ENCODE data around the gene MAP3K10.

MAP3K10 gene

GRCh38 chr19:40163541-40164129 is 27.6 kb upstream of the MAP3K10 start:
- TF ChIP-seq, protein P1, sequence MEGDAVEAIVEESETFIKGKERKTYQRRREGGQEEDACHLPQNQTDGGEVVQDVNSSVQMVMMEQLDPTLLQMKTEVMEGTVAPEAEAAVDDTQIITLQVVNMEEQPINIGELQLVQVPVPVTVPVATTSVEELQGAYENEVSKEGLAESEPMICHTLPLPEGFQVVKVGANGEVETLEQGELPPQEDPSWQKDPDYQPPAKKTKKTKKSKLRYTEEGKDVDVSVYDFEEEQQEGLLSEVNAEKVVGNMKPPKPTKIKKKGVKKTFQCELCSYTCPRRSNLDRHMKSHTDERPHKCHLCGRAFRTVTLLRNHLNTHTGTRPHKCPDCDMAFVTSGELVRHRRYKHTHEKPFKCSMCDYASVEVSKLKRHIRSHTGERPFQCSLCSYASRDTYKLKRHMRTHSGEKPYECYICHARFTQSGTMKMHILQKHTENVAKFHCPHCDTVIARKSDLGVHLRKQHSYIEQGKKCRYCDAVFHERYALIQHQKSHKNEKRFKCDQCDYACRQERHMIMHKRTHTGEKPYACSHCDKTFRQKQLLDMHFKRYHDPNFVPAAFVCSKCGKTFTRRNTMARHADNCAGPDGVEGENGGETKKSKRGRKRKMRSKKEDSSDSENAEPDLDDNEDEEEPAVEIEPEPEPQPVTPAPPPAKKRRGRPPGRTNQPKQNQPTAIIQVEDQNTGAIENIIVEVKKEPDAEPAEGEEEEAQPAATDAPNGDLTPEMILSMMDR (IDR thresholded peaks at IDR 0.05): no peak

DNA sequence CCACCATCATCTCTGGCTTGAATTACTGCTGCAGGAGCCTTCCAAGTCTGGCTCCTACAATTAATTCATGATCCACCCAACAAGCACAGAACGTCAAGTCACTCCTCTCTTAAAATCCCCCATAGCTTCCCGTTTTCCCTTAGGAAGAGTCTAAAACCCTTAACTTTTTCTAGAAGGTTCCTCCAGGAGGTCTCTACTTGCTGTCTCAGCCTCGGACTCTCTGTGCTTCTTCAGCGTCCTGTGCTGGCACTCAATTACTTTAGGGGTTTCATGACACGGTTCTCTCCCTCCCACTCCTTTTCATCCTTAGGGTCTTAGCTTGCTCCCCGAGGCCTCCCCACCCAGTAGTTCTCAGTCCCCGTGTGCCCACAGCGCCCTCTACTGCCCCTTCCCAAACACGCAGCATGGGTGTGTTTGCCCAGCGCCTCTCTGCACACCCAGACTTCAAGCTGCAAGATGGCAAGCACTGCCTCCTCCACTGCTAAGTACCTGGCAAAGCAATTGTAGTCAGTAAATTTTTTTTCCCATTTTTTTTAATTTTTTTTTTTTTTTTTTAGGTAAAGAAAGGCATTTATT is 25.8 kb upstream of the MAP3K10 start:
- TF ChIP-seq, protein P1 (IDR thresholded peaks at IDR 0.05): peak; percentile 46

- TF ChIP-seq, protein P1 (IDR thresholded peaks at IDR 0.05): no peak
These were observed 17.1 kb upstream of the MAP3K10 start for GRCh38 chr19:40174092-40174491.

- TF ChIP-seq, protein P1 (IDR thresholded peaks at IDR 0.05): no peak
These were observed 15.4 kb upstream of the MAP3K10 start for GRCh38 chr19:40175820-40176219.

DNA sequence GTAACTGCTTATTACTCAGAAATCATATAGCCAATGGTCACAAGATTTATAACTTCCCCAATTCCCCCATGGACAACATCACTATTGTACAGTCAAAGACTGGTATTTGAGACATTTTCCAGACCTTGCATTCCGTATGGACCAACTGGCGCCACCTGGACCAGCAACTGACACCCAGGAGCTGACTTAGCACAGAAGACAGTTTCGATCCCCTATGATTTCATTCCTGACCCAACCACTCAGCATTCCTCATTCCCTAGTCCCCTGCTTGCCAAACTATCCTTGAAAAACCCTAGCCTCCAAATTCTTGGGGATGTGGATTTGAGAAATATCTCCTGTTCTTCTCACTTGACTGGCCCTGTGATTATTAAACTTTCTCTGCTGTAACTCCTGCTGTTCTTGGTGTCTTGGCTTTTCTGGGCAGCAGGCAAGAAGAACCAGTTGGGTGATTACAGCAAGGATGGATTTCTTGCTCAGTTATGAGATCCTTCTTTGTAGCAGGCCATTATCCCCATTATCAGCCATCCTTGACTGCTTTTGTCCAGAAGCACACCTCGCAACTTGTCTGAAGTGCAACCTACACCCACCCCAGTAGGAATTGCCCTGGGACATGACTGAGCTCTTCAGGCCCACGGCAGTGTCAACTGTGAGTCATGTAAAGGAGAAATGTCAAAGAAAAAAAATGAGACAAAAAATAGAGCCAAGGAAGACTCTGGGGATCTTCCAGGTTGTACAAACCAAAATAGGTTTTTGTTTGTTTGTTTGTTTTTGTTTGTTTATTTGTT is 13.7 kb upstream of the MAP3K10 start:
- TF ChIP-seq, protein P1 (IDR thresholded peaks at IDR 0.05): no peak

- TF ChIP-seq, protein P1 (IDR thresholded peaks at IDR 0.05): no peak
These were observed 12.5 kb upstream of the MAP3K10 start for GRCh38 chr19:40178756-40179155.

- TF ChIP-seq, protein P1 (IDR thresholded peaks at IDR 0.05): no peak
These were observed 7.0 kb upstream of the MAP3K10 start for GRCh38 chr19:40184273-40184672.
